ENCODE data around the gene CTBP2.

The CTBP2 gene

GRCh38 chr10:125141860-125142484 is 18.4 kb downstream of the CTBP2 start:
- no peak for DNase-seq

GRCh38 chr10:125141150-125141859 is 19.1 kb downstream of the CTBP2 start:
- DNase-seq = no peak

- DNase-seq = no peak
Measured at GRCh38 chr10:125140151-125140550, 20.2 kb downstream of the CTBP2 start.

GRCh38 chr10:125137601-125138438 is 22.5 kb downstream of the CTBP2 start:
- peak; percentile 36 to 79 for DNase-seq

- no peak for DNase-seq
Measured at GRCh38 chr10:125136087-125136486, 24.3 kb downstream of the CTBP2 start.

- DNase-seq = no peak
Measured at GRCh38 chr10:125135771-125136035, 24.7 kb downstream of the CTBP2 start.

GRCh38 chr10:125134916-125135770 is 25.2 kb downstream of the CTBP2 start:
- DNase-seq = no peak

- no peak for DNase-seq
Measured at GRCh38 chr10:125134483-125134848, 25.9 kb downstream of the CTBP2 start.

GRCh38 chr10:125133696-125134482 is 26.5 kb downstream of the CTBP2 start:
- DNase-seq = no peak

GRCh38 chr10:125132344-125132743 is 28.0 kb downstream of the CTBP2 start:
- DNase-seq = no peak

GRCh38 chr10:125130916-125131315 is 29.4 kb downstream of the CTBP2 start:
- no peak for DNase-seq

- DNase-seq = no peak
Measured at GRCh38 chr10:125130260-125130659, 30.1 kb downstream of the CTBP2 start.

- no peak for DNase-seq
Measured at GRCh38 chr10:125129076-125129458, 31.3 kb downstream of the CTBP2 start.

GRCh38 chr10:125128397-125129075 is 31.8 kb downstream of the CTBP2 start:
- DNase-seq = no peak

- no peak for DNase-seq
Measured at GRCh38 chr10:125127986-125128385, 32.4 kb downstream of the CTBP2 start.

- no peak for DNase-seq
Measured at GRCh38 chr10:125127110-125127509, 33.3 kb downstream of the CTBP2 start.

- no peak for DNase-seq
Measured at GRCh38 chr10:125125951-125126735, 34.2 kb downstream of the CTBP2 start.

- DNase-seq = no peak
Measured at GRCh38 chr10:125124907-125125306, 35.5 kb downstream of the CTBP2 start.

GRCh38 chr10:125124115-125124487 is 36.3 kb downstream of the CTBP2 start:
- no peak for DNase-seq

- peak; percentile 34 to 69 for DNase-seq
Measured at GRCh38 chr10:125123476-125124114, 36.8 kb downstream of the CTBP2 start.
